ENCODE measurements around the gene PARN.
A peak's percentile ranks its signal among the peaks of the same experiment; 100 is the strongest.

The PARN gene

GRCh38 chr16:14569213-14569612 lies 60.8 kb downstream of the PARN start:
- Histone ChIP-seq H3K4me2 (ENCODE audit: low read depth, low read length) (no peak overlapping the region), H4K20me1 (ENCODE audit: insufficient read depth, low read length) (no peaks in the 10 kb centered on the region), H2AFZ (ENCODE audit: low read length) (no peak overlapping the region), H3K4me1 (ENCODE audit: low read length) (peaks cover 9% of the 10 kb centered on the region; the same call in 1 of the 2 replicates), H3K27me3 (replicated peaks; ENCODE audit: insufficient read depth, low read length) (no peaks in the 10 kb centered on the region), H3K9me3 (replicated peaks; ENCODE audit: insufficient read depth, low read length) (no peaks in the 10 kb centered on the region), H3F3A (ENCODE audit: insufficient read depth, low read length) (0 out of 2 replicates have a peak, but pooled peaks cover 6% of the 10 kb centered on the region), H3K79me2 (ENCODE audit: low read length) (no peaks in the 10 kb centered on the region), H3K4me3 (ENCODE audit: low read length) (no peak overlapping the region), H3K27ac (ENCODE audit: low read length) (no peak overlapping the region), H3K9me2 (replicated peaks; ENCODE audit: insufficient read depth, low read length) (no peaks in the 10 kb centered on the region), H3K36me3 (replicated peaks; ENCODE audit: insufficient read depth, low read length) (no peaks in the 10 kb centered on the region), H3K9ac (ENCODE audit: low read length) (no peak overlapping the region)
- no peak for DNase-seq
- TF ChIP-seq EZH2 (optimal IDR thresholded peaks at IDR 0.05; ENCODE audit: low read depth, low read length) (no peak), EZH2phosphoT487 (IDR thresholded peaks at IDR 0.05; ENCODE audit: low read length) (no peak), CTCF (IDR thresholded peaks at IDR 0.05; ENCODE audit: low read length) (no peak)

GRCh38 chr16:14566599-14566998 lies 63.5 kb downstream of the PARN start:
- peaks cover 13% of the 10 kb centered on the region; the same call in 1 of the 2 replicates for H3K4me1 ChIP-seq (ENCODE audit: low read length)
- DNase-seq: no peak
- 0 out of 2 replicates have a peak, but pooled peaks cover 6% of the 10 kb centered on the region for H3F3A ChIP-seq (ENCODE audit: insufficient read depth, low read length)
- H3K27ac ChIP-seq (ENCODE audit: low read length): no peak overlapping the region
- no peaks in the 10 kb centered on the region for H3K9me3 ChIP-seq (replicated peaks; ENCODE audit: insufficient read depth, low read length)
- H3K4me2 ChIP-seq (ENCODE audit: low read depth, low read length): no peak overlapping the region
- H2AFZ ChIP-seq (ENCODE audit: low read length): no peak overlapping the region
- H3K79me2 ChIP-seq (ENCODE audit: low read length): no peaks in the 10 kb centered on the region
- H3K9me2 ChIP-seq (replicated peaks; ENCODE audit: insufficient read depth, low read length): no peaks in the 10 kb centered on the region
- H3K36me3 ChIP-seq (replicated peaks; ENCODE audit: insufficient read depth, low read length): no peaks in the 10 kb centered on the region
- H3K9ac ChIP-seq (ENCODE audit: low read length): no peak overlapping the region
- TF ChIP-seq CTCF (IDR thresholded peaks at IDR 0.05; ENCODE audit: low read length): no peak
- TF ChIP-seq EZH2phosphoT487 (IDR thresholded peaks at IDR 0.05; ENCODE audit: low read length): no peak
- no peak for TF ChIP-seq EZH2 (optimal IDR thresholded peaks at IDR 0.05; ENCODE audit: low read depth, low read length)
- H3K27me3 ChIP-seq (replicated peaks; ENCODE audit: insufficient read depth, low read length): no peaks in the 10 kb centered on the region
- H4K20me1 ChIP-seq (ENCODE audit: insufficient read depth, low read length): no peaks in the 10 kb centered on the region
- H3K4me3 ChIP-seq (ENCODE audit: low read length): no peak overlapping the region

GRCh38 chr16:14565688-14566025 lies 64.4 kb downstream of the PARN start:
- Histone ChIP-seq H3K79me2 (ENCODE audit: low read length) (no peaks in the 10 kb centered on the region), H3K9ac (ENCODE audit: low read length) (no peak overlapping the region), H3K4me1 (ENCODE audit: low read length) (peaks cover 13% of the 10 kb centered on the region; the same call in 1 of the 2 replicates), H3K36me3 (replicated peaks; ENCODE audit: insufficient read depth, low read length) (no peaks in the 10 kb centered on the region), H4K20me1 (ENCODE audit: insufficient read depth, low read length) (no peaks in the 10 kb centered on the region), H2AFZ (ENCODE audit: low read length) (no peak overlapping the region), H3K27me3 (replicated peaks; ENCODE audit: insufficient read depth, low read length) (no peaks in the 10 kb centered on the region), H3K9me3 (replicated peaks; ENCODE audit: insufficient read depth, low read length) (no peaks in the 10 kb centered on the region), H3K9me2 (replicated peaks; ENCODE audit: insufficient read depth, low read length) (no peaks in the 10 kb centered on the region), H3K4me3 (ENCODE audit: low read length) (no peak overlapping the region), H3F3A (ENCODE audit: insufficient read depth, low read length) (0 out of 2 replicates have a peak, but pooled peaks cover 6% of the 10 kb centered on the region), H3K27ac (ENCODE audit: low read length) (peak overlapping the region; percentile 50; the same call in 1 of the 2 replicates), H3K4me2 (ENCODE audit: low read depth, low read length) (peak overlapping the region; percentile 45; the same call in 1 of the 2 replicates)
- TF ChIP-seq EZH2phosphoT487 (IDR thresholded peaks at IDR 0.05; ENCODE audit: low read length) (no peak), EZH2 (optimal IDR thresholded peaks at IDR 0.05; ENCODE audit: low read depth, low read length) (no peak), CTCF (IDR thresholded peaks at IDR 0.05; ENCODE audit: low read length) (no peak)
- DNase-seq: no peak

Data from MM.1S (cell line).